NAMALWA (cell line): ENCODE results near the gene SOX12.
"Not testable (repeated sequence)": the region's sequence is repeated elsewhere in the genome, so short reads cannot be mapped to it uniquely, and the experiment has no call there.

Experiments used
- DNase-seq: peaks from one replicate; pipeline ENCODE4 v3.0.0-alpha.2; 2015; ENCODE audit warnings: low spot score

SOX12 gene

GRCh38 chr20:328975-329695, 3.8 kb downstream of the SOX12 start:
- DNase-seq: no peak

DNA sequence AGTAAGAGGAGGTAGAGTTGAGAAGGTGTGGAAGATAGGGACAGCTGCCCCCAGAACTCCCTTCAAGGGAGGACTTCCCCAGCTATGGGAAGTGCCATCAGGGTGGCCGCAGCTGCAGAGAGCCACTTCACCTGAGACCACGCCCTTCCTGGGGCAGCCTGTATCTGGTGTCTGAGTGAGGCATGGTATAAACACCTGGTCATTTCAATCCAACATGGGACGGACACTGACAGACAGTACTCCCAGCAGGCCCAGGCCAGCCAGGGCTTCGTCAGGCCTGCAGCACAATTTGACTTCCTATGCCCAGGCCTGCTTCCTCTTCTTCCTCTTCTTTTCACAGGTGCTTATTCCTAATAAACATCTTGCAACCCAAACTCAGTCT, 4.5 kb downstream of the SOX12 start:
- no peak for DNase-seq

DNA sequence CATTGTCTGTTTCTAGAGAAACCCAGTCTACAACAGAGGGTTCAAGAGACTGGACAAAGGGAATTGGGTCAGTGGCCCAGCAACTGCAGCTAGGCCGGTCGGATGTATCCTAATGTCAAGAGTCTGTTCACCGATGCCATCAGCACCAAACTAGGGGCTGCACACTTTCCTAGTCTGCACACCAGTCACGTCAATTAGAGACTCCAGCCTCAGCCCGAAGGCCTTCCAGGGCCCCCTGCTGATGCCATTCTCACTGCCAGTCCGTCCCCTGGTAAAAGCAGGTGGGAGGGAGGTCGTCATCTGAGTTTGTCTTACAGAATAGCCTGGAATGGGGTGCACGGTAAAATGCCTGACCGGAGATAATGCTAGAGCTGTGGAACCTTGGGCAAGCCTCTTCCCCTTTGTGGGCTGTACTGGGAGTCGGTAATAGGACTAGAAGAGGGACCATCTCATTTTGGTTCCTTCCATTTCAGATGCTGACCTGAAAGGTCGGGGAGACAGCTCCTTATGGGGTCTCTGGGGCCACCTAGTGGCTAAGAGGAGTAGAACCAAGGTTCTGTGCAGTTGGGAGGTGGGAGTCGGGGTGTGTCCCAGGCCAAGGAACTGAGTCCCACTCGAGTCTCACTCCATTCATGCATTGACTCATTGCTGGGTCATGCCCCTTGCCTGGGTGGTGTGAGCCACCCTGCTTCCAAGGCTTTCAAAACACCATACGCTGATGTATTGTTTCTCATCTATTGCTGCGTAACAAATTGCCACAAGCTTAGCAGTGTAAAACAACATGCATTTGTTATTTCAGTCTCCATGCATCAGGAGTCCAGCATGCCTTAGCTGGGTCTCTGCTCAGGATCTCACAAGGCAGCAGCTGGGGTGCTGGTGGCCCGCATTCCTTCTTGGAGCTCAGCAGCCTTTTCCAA, 5.1 kb downstream of the SOX12 start:
- peak; percentile 89 for DNase-seq

- no peak for DNase-seq
Observed at GRCh38 chr20:334578-334977, 9.2 kb downstream of the SOX12 start.

DNA sequence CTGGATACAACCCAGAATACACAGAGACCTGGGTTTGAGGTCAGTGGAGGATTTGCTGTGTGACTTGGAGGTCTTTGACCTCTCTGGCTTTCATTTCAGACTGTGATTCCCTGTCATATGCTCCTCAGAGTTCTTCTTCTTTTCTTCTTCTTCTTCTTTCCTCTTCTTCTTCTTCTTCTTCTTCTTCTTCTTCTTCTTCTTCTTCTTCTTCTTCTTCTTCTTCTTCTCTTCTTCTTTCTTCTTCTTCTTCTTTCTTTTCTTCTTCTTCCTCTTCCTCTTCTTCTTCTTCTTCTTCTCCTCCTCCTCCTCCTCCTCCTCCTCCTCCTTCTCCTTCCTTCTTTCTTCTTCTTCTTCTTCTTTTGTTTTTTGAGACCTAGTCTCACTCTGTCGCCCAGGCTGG, 10.7 kb downstream of the SOX12 start:
- DNase-seq: not testable (repeated sequence)

GRCh38 chr20:341682-342081, 16.3 kb downstream of the SOX12 start:
- DNase-seq: no peak

GRCh38 chr20:343107-343506, 17.8 kb downstream of the SOX12 start:
- no peak for DNase-seq

DNA sequence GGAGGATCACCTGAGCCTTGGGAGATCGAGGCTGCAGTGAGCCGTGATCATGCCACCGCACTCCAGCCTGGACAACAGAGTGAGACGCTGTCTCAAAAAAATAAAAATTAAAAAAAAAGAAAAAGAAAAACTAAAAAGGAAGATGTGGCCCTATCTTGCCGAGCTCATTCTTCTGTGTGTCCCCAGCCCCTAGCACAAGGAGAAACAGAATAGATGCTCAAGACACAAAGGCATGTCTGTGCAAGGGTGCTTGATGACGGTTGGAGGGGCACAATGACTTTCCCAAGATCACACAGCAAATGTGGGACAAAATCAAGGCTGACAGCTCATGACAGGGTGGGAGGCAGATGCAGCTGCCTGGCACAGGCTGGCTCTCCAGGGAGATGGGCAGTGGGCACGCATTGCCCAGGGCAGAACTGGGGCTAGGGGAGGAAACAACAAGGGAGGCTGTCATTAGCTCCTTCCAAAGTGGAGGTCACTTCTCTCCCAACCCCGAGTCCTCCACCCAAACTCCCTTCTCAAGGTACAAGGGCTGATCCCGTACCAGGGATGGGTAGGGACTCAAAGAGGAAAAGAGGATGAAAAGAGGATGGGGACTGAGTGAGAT, 20.8 kb downstream of the SOX12 start:
- no peak for DNase-seq

DNA sequence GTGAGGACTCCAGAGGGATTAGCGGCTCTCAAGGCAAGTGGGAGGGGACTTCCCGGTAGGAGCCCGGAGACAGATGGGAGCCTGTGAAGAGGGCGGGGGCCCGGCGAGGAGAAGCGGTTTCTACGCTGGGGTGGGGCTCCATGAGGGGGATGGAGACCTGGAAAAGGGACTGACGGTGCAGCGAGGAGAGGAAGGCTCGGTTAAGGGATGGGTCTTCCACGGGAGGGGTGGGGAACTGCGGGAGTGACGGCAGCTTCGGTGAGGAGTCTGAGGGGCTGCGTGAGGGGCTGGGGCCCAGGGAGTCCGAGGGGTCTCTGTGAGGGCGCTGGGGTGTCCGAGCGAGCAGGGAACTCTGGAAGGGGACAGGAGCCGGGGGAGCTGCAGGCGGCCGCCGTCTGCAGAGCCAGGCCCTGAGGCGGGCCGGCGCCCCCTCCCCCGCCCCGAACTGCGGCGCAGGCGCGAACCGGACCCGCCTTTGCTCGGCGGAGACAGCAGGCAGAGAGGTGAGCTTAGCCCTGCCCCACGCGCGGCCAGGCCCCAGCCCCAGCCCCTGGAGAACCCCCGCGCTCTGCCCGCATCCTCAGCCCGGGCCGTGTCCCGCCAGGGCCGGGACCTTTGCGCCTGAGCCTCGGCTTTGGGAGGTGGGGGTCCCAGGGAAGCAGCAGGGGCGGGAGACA, 21.4 kb downstream of the SOX12 start, which contains the start of gene NRSN2:
TSS of gene NRSN2 (plus strand) at position 472 of the 677 bp plus-strand sequence. CDS start 2,533 bp downstream, outside the sequence.
- DNase-seq: no peak

DNA sequence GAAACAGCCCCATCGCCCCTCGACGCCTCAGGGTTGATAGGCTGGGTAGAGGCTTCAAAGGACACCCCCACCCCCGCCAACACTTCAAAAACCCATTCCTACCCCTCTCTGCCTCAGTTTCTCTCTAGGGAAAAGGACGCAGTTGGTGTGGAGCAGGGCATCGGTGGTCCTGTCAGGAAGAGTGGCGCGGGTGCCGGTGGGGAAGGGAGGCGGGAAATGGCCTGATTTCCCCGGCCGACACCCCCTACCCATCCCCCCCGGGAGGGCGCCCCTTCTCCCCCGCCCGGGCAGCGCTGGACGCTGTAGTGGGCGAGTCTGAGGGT, 21.9 kb downstream of the SOX12 start:
- no peak for DNase-seq

GRCh38 chr20:347640-348484, 22.5 kb downstream of the SOX12 start:
- peak; percentile 82 for DNase-seq

- no peak for DNase-seq
Observed at GRCh38 chr20:348972-349841, 23.9 kb downstream of the SOX12 start.

GRCh38 chr20:353166-353565, 27.8 kb downstream of the SOX12 start:
- no peak for DNase-seq

DNA sequence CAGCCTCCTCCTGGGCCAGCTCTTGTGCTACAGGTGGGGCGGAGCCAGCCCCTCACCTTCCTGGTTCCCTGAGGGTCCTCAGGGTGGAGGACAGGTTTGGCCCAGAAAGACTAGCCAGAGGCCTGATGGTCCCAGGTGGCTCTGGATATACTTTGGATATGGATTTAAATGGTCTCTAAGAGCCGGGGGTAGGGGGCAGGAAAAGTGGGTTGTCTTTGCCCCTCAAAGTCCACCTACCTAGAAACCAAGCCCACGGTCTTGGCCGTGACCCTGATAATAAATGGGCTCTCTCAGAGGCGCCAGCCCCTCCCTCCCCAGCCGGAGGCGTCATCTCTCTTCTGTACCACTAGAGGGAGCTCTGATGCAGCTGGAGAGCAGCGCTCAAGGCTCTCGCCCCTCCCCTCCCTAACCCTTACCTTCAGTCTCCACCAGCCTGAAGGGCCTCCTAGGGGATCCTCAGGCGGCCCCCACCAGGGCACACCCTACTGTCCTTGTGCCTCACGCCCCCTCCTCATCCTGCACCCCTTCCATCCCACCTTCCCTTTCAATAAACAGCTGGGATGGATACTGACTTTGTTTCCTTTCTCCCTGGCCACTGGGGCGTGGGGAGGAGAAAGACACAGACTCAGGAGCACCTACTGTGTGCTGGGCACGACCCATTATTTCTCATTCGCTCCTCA, 29.1 kb downstream of the SOX12 start:
- peak; percentile 91 for DNase-seq

DNA sequence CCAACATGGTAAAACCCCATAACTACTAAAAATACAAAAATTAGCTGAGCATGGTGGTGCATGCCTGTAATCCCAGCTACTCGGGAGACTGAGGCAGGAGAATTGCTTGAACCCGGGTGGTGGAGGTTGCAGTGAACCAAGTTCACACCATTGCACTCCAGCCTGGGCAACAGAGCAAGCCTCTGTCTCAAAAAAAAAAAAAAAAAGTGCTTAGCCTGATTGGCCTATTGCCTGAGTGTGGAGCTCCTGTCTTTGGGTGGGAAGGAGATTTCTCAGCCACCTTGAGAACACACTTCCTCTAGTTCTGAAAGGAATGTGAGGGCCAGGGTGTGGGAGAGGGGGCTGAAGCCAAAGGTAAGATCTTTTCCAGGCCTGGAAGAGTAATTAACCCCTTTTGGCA, 30.8 kb downstream of the SOX12 start:
- DNase-seq: not testable (repeated sequence)

DNA sequence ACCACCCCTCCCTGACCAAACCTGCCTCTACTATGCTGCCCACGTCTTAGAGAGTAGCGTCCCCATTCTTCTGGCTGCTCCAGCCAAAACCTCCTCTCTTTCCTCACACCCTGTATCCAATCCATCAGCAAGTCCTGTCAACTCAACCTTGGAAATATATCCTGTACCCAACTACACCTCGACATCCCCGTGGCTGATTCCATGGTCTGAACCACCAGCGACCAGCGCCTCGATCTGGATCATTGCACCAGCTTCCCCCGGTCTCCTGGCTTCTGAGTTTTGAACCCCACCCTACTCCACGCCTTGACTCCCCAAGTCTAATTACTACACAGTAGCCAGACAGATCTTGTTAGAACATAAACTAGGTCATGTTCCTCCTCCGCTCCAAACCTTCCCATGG, 31.4 kb downstream of the SOX12 start:
- no peak for DNase-seq

DNA sequence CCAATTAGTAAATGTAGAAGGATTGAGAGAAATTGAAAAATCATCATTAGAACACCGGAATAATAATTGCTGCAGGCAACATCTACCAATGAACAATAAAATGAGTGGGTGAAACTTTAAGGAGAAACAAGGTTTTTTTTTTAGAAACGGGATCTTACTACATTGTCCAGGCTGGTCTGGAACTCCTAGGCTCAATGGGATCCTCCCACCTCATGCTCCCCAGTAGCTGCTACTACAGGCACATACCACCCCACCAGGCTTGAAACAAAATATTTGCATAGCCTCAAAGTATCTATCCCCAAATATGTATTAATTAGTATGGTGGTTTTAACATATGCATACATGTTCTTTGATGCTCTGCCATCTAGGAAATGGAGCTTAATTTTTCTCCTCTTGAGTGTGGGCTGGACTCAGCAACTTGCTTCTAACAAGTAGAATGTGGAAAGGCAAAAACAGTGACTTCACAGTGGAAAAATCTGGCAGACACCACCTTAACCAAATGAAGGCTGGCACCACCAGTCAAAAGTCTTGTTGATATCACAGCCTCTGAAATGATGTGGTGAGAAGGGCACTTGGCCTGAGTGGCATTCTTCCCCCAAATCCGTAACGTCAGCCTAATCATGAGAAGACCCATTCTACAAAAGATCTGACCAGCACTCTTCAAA, 33.7 kb downstream of the SOX12 start:
- no peak for DNase-seq

DNA sequence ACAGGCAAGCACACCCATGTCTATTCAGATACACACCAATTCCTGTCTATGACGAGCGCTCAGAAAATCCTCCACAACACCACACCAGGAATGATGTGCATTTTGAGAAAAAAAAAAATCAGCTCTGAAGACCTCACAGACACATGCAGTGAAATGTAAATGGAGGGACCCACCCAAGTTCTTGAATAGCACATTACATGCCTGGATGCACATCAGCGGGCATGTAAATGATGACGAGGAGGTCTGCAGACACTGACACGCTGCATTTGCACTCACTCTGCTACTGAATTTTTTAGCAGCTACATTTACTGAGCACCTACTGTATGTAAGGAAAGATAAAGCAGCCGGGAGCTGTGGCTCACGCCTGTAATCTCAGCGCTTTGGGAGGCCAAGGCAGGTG, 36.2 kb downstream of the SOX12 start:
- DNase-seq: peak; percentile 83
